HG03095 (cell line): Measurements from ENCODE around the gene DIP2C.
"Not testable (repeated sequence)": the region's sequence is repeated elsewhere in the genome, so short reads cannot be mapped to it uniquely, and the experiment has no call there.

Source experiments
- ATAC-seq: cut with Tn5 transposase; IDR thresholded peaks from one replicate; pipeline ENCODE4 v1.9.1; 2021; ENCODE audit warnings: moderate library complexity; ENCODE audit not compliant: unreplicated experiment

The DIP2C gene

GRCh38 chr10:661597-662222 is 27.8 kb downstream of the DIP2C start:
- no peak for ATAC-seq

GRCh38 chr10:660970-661596 is 28.4 kb downstream of the DIP2C start:
- ATAC-seq: no peak

GRCh38 chr10:660413-660969 is 29.0 kb downstream of the DIP2C start:
- no peak for ATAC-seq

GRCh38 chr10:659688-660141 is 29.8 kb downstream of the DIP2C start:
- ATAC-seq: no peak

GRCh38 chr10:657816-658350 is 31.6 kb downstream of the DIP2C start:
- not testable (repeated sequence) for ATAC-seq

DNA sequence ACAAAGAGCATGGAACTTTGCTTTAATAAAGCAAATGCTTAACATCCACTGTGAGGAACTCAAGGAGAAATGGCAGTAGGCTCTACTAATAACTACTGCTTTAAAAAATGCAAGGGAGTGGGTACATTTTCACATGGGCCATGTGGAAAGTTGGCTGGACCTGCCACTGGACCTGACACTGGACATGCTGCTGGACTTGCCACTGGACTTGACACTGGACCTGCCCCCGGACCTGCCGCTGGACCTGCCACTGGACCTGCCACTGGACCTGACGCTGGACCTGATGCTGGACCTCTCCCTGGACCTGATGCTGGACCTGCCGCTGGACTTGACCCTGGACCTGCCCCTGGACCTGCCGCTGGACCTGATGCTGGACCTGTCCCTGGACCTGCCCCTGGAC is 32.6 kb downstream of the DIP2C start:
- no peak for ATAC-seq

DNA sequence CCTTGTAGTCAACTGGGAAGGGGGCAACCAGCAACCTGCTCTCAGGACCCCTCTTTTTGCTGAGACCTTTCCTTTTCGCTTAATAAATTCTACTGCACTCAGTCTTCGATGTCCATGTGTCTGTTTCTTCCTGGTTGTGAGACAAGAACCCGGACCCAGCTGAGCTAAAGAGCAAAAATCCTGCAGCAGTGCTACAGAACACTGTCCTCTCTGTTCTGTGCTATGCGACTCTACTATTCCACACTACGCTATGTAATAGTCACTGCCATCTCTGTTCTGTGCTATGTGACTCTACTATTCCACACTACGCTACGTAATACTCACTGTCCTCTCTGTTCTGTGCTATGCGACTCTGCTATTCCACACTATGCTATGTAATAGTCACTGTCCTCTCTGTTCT is 34.3 kb downstream of the DIP2C start:
- no peak for ATAC-seq

DNA sequence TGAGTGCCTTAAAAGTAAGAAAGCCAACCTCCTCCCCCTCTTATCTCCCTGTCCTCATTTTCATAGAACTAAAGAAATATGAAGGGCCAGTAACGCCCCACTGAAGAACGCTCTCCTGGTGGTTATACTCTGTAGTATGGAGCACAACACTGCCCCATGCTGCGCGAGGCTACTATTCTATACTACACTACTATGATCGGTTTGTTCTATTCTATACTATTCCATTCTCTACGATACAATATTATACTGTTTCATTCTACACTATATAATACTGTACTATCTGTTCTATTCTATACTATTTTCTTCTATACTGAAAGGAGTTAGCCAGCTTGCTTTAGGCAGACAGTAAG is 34.8 kb downstream of the DIP2C start:
- no peak for ATAC-seq

DNA sequence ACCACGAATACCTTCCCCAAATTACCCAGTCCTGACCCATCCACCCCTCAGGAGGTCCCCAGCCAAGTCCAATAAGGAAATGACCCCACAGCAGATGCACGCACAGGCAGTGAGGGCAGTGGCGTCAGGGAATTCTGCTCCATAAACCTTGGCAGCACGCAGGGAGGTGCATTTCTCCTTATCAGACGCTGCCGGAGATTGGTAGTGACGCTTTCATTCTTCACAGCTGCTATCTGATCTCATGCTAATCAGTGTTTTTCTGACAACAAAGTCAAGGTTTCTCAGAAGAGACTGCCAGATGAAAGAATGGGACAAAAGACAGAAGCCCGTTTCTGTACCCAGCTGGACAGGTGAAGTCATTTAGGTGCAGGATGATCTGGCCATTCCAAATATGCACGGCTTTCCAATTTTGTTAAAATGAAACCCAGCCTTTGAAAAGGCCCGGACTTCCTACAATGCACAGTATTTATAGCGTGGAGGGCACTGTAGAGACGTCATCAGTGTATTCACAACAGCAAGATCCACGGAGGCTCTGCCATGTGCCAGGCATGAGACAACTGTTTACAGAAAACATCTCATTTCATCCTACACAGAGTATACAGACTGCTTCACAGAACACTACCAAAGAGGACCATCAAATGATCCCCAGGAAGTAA is 35.3 kb downstream of the DIP2C start:
- ATAC-seq: no peak

GRCh38 chr10:652832-653459 is 36.5 kb downstream of the DIP2C start:
- ATAC-seq: not testable (repeated sequence)

DNA sequence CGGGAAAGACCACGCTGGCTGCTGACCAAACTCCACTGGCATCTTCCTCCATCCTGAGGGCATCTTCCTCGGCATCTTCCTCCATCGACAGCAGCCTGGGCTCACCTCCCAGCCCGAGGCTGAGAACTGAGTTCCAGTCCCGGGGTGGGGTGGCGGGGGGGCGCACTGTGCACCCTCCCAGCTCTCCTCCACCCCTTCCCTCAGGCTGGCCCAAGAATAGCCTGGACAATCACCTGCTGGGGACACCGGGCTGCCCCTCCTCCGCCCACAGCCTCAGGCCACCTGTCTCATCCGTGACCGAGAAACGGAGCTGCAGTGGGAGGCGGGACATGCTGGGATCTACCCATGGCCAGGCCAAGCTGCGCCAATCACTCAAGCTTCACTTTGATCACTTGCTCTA is 37.2 kb downstream of the DIP2C start:
- no peak for ATAC-seq

DNA sequence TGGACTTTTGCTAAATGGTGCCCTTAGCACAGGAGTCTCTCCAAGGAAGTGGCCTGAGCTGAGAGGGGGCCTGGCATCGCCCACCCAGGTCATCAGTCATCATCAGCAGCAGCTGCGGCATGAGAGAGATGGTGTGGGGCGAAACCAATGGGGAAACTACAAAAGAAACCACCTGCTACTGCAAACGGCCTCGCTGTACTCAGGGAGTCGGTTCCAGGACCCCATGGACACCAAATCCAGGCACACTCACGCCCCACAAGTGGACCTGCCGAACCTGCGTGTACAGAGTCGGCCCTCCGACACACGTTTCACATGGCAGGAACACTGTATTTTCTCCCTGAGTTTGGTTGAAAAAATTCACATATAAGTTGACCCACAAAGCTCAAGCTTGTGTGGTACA is 37.8 kb downstream of the DIP2C start:
- no peak for ATAC-seq

GRCh38 chr10:650886-651615 is 38.4 kb downstream of the DIP2C start:
- no peak for ATAC-seq

DNA sequence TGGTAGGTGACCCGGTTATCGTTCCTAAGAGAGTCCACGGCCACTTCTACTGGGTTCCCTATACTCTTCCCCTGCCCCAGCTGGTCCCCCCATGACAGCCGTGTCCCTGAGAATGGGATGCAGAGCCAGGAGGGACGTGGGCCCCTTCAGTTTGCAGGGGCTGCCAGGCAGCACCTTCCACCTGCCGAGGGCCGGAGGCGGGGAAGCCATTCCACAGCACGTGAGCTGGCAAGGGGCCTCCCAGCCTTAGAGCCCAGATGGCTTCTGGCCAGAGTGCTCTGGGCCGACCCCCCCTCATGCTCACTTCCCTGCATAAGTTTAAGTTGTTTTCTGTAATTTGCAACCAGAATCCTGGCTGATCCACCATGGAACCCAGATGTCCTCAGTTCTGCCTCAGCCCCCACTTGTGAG is 39.0 kb downstream of the DIP2C start:
- no peak for ATAC-seq

DNA sequence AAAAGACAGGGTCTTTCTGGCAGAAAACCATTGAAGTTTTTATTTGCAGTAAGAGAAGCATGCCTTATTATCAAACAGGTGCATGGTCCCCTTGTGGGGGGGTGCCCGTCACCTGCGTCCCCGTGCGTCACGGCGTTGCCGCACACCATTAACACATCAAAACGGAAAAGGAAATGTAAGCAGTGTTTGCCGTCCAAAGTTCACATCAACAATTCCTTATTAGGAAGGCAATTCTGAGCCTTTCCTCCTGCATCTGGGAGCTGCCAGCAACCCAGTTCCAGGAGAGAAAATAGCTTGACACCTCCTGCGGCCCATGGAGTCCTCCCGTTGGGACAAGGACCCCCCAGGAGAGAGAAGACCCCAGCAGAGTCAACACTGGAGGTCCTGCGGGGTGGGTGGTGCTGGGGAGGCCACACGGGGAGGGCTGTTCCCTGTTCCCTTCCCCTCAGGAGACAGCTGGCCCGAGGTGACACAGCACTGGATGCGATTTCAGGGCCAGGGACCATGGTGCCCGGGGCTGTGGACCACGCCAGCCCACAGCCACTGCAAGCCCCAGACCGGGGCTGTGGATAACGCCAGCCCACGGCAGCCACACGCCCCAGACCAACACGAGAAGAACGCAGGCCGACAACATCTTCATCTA is 39.5 kb downstream of the DIP2C start:
- no peak for ATAC-seq

DNA sequence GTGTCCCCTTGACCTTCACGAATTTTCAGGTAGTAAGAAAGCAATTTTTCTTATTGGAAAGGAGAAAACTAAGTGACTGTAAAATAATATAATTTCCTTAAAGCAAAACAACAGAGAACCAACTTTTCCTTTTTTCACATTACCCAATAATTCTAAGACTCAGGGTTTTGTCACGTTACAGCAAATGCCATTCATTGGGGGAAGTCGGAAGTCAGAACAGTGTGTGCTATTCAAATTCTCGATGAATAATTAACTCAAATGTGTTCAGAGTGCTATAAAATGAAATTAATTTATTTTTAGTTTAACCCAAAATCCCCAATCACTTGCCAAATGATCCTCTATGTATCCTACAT is 40.0 kb downstream of the DIP2C start:
- no peak for ATAC-seq

- not testable (repeated sequence) for ATAC-seq
These were observed 42.4 kb downstream of the DIP2C start for GRCh38 chr10:647019-647418.

DNA sequence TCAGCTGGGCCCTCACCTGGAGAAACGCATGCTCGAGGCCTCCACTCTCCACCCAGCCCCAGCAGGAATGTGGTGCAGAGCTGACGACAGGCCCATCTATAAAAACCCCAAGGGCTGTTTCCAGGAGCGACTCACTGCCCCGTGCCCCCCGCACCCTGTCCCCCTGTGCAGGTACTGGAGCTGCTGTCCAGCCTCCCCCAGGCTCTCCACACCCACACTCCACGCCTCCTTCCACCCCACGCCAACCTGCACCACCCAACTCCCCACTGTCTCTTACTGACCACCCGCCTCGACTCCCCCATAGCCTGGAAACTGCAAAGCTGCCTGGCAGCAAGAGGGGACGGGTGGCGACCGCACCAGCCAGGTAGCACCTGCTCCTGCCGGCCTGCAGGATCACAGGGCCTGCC is 43.3 kb downstream of the DIP2C start:
- no peak for ATAC-seq

GRCh38 chr10:644943-645334 is 44.5 kb downstream of the DIP2C start:
- ATAC-seq: no peak
